Endodermal cell (in vitro differentiated cells): ENCODE measurements around the gene SPN. TPM values are rescaled to one million over a fixed set of nuclear protein-coding genes. Genes with fewer than 3 reads are reported as not detected.

Experiments
- DNase-seq: peaks from one replicate; pipeline ENCODE4 v3.0.0-alpha.2; 2017
- H3K27ac ChIP-seq: 2 replicates; pipeline ENCODE4 v1.5.1; 2013; ENCODE audit warnings: mild to moderate bottlenecking, low read depth, low read length, moderate library complexity
- H3K27me3 ChIP-seq: 2 replicates; pipeline ENCODE4 v1.6.1; 2013; ENCODE audit warnings: mild to moderate bottlenecking, low read length, moderate library complexity; ENCODE audit not compliant: insufficient read depth, control insufficient read depth, poor library complexity, severe bottlenecking
- H3K36me3 ChIP-seq: 2 replicates; pipeline ENCODE4 v1.7.0; 2013; ENCODE audit warnings: mild to moderate bottlenecking, low read length, moderate library complexity; ENCODE audit not compliant: control insufficient read depth, insufficient read depth
- H3K4me1 ChIP-seq: one replicate; pipeline ENCODE4 v1.7.0; 2013; ENCODE audit warnings: low read length; ENCODE audit not compliant: control insufficient read depth, insufficient read depth
- H3K4me3 ChIP-seq: 2 replicates; pipeline ENCODE4 v1.5.1; 2013; ENCODE audit warnings: mild to moderate bottlenecking, low read length, moderate library complexity
- H3K9ac ChIP-seq: 2 replicates; pipeline ENCODE4 v1.6.1; 2013; ENCODE audit warnings: mild to moderate bottlenecking, low read length, moderate library complexity; ENCODE audit not compliant: poor library complexity, severe bottlenecking; ENCODE audit errors: extremely low read depth
- H3K9me3 ChIP-seq: 2 replicates; pipeline ENCODE4 v1.6.1; 2013; ENCODE audit warnings: mild to moderate bottlenecking, low read length, moderate library complexity; ENCODE audit not compliant: control insufficient read depth
- H3K27ac Mint-ChIP-seq: 2 replicates; pipeline ENCODE4 v1.8.0; 2020; ENCODE audit warnings: mixed read lengths
- H3K27me3 Mint-ChIP-seq: 2 replicates; pipeline ENCODE4 v1.8.0; 2021; ENCODE audit warnings: mild to moderate bottlenecking, mixed read lengths; ENCODE audit not compliant: insufficient read depth
- H3K36me3 Mint-ChIP-seq: 2 replicates; pipeline ENCODE4 v1.8.0; 2020; ENCODE audit warnings: low read depth, mixed read lengths
- H3K4me1 Mint-ChIP-seq: 2 replicates; pipeline ENCODE4 v1.8.0; 2020; ENCODE audit warnings: mixed read lengths
- H3K4me3 Mint-ChIP-seq: 2 replicates; pipeline ENCODE4 v1.8.0; 2020; ENCODE audit warnings: mild to moderate bottlenecking, moderate library complexity, mixed read lengths
- H3K9me3 Mint-ChIP-seq: 2 replicates; pipeline ENCODE4 v1.8.0; 2020; ENCODE audit warnings: mild to moderate bottlenecking, mixed read lengths
- CTCF ChIP-seq: fragments of 200-600 bp; sonication (generic); conservative IDR thresholded peaks from 2 replicates; pipeline ENCODE4 v1.5.0; 2021; ENCODE audit warnings: antibody characterized with exemption, mild to moderate bottlenecking
- WGBS, 2 experiments: methylation state at CpG; one replicate each; pipeline versions ENCODE4 v1.1.5 to v1.1.7; 2013; ENCODE audit warnings: missing lambda C conversion rate in 2 of 2, mixed read lengths in 1 of 2; ENCODE audit not compliant: insufficient coverage in 1 of 2, insufficient read length in 1 of 2; 5-methylcytosine and 5-hydroxymethylcytosine counted together
- total RNA-seq, 2 donors: library from RNA; stranded (reverse); fragmentation: NEBNext Ultra II Directional in 1 of 2; extraction: Animal tissue kit (Norgen Biotek cat#: 25700) in 1 of 2; gene quantifications; 2 replicates in 1 of 2; 3 replicates in 1 of 2; pipeline ENCODE4 v1.2.1, GENCODE V29; 2021

SPN gene
- total RNA-seq, 2 donors from 2014 or later, result 0.86 TPM; not detected in 1

GRCh38 chr16:29658705-29659104 is 4.3 kb upstream of the SPN start:
- Histone ChIP-seq H3K27ac (no peak overlapping the region), H3K4me3 (no peak overlapping the region), H3K36me3 (no peaks in the 10 kb centered on the region), H3K27me3 (no peaks in the 10 kb centered on the region), H3K9ac (no peak overlapping the region), H3K9me3 (no peaks in the 10 kb centered on the region), H3K4me1 (no peaks in the 10 kb centered on the region)
- TF ChIP-seq CTCF, result no peak
- no peak for DNase-seq
- no peaks in the 10 kb centered on the region for H3K36me3 Mint-ChIP-seq
- H3K27ac Mint-ChIP-seq, result no peak overlapping the region
- H3K4me1 Mint-ChIP-seq, result peaks cover 2% of the 10 kb centered on the region
- no peaks in the 10 kb centered on the region for H3K27me3 Mint-ChIP-seq
- 86 to 90% methylated on average over 4 to 6 of the region's 6 CpGs for WGBS, 2 experiments
- no peaks in the 10 kb centered on the region for H3K9me3 Mint-ChIP-seq
- H3K4me3 Mint-ChIP-seq, result no peak overlapping the region

DNA sequence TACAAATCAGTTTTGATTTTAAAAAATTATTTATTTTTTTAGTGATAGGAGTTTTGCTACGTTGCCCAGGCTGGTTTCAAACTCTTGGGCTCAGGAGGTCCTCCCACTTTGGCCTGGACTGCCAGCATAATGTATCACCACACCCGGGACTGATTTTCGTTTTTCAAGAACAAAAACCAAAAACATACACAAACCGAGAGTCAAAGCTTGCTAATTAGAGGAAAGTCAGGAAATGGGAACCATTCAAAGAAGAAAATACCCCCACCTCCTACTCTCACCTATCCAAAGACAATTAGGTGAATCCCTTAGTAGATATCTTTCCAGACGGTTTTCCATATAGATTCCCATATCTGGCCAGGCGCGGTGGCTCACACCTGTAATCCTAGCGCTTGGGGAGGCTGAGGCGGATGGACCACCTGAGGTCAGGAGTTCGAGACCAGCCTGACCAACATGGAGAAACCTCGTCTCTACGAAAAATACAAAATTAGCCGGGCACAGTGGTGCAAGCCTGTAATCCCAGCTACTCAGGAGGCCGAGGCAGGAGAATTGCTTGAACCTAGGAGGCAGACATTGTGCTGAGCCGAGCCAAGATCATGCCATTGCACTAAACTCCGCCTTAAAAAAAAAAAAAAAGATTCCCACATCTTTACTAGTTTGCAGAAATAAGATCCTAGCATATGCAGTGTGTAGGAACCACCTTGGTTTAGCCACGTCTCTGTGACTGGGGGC is 883 bp upstream of the SPN start:
- H3K27me3 Mint-ChIP-seq, result no peaks in the 10 kb centered on the region
- H3K27me3 ChIP-seq, result no peaks in the 10 kb centered on the region
- no peak for DNase-seq
- no peak overlapping the region for H3K27ac ChIP-seq
- no peaks in the 10 kb centered on the region for H3K36me3 ChIP-seq
- H3K9ac ChIP-seq, result no peak overlapping the region
- H3K9me3 ChIP-seq, result no peaks in the 10 kb centered on the region
- H3K4me1 ChIP-seq, result no peaks in the 10 kb centered on the region
- no peaks in the 10 kb centered on the region for H3K36me3 Mint-ChIP-seq
- H3K4me3 ChIP-seq, result no peak overlapping the region
- H3K27ac Mint-ChIP-seq, result no peak overlapping the region
- H3K4me1 Mint-ChIP-seq, result peaks cover 15% of the 10 kb centered on the region
- H3K4me3 Mint-ChIP-seq, result no peak overlapping the region
- no peaks in the 10 kb centered on the region for H3K9me3 Mint-ChIP-seq
- TF ChIP-seq CTCF, result no peak
- 90 to 91% methylated on average over 12 to 17 of the region's 17 CpGs for WGBS, 2 experiments

DNA sequence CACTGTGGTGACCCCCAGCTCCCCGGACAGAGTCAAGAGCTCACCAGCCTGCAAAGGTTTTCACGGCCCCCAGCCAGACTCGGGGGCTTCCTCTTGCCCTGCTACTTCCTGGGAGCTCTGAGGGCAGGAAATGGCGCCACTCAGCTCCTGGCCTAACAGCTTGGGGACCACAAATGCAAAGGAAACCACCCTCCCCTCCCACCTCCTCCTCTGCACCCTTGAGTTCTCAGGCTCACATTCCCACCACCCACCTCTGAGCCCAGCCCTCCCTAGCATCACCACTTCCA is 375 bp upstream of the SPN start:
- no peaks in the 10 kb centered on the region for H3K36me3 ChIP-seq
- Mint-ChIP-seq H3K36me3 (no peaks in the 10 kb centered on the region), H3K4me3 (no peak overlapping the region), H3K27me3 (no peaks in the 10 kb centered on the region), H3K27ac (no peak overlapping the region), H3K9me3 (no peaks in the 10 kb centered on the region), H3K4me1 (peaks cover 16% of the 10 kb centered on the region)
- H3K27ac ChIP-seq, result no peak overlapping the region
- H3K9me3 ChIP-seq, result no peaks in the 10 kb centered on the region
- H3K4me1 ChIP-seq, result no peaks in the 10 kb centered on the region
- no peaks in the 10 kb centered on the region for H3K27me3 ChIP-seq
- TF ChIP-seq CTCF, result no peak
- H3K9ac ChIP-seq, result no peak overlapping the region
- DNase-seq, result no peak
- 90 to 95% methylated on average over 2 to 4 of the region's 4 CpGs for WGBS, 2 experiments
- H3K4me3 ChIP-seq, result no peak overlapping the region
